AG08395 (cell line): ENCODE results near the gene HSFX3.
"Not testable (repeated sequence)": the region's sequence is repeated elsewhere in the genome, so short reads cannot be mapped to it uniquely, and the experiment has no call there.

ENCODE experiments used
- DNase-seq: peaks from one replicate; pipeline ENCODE4 v3.0.0; 2012; ENCODE audit warnings: mixed read lengths, low spot score

The HSFX3 gene

GRCh38 chrX:149545545-149546543 lies 3.9 kb downstream of the HSFX3 start:
- not testable (repeated sequence) for DNase-seq

GRCh38 chrX:149541521-149542047 lies 8.1 kb downstream of the HSFX3 start:
- no peak for DNase-seq

GRCh38 chrX:149540621-149541520 lies 8.9 kb downstream of the HSFX3 start, which contains the start of gene EOLA1:
EOLA1 (plus strand) TSS chrX:149541012; CDS start chrX:149545631, 4,619 bp downstream.
- peak; percentile 51 for DNase-seq

- peak; percentile 87 for DNase-seq
These were observed 9.5 kb downstream of the HSFX3 start for GRCh38 chrX:149540131-149540620.

- DNase-seq, result peak; percentile 88
These were observed 10.2 kb downstream of the HSFX3 start for GRCh38 chrX:149539283-149540130.

- not testable (repeated sequence) for DNase-seq
These were observed 12.2 kb downstream of the HSFX3 start for GRCh38 chrX:149537474-149537873.

- not testable (repeated sequence) for DNase-seq
These were observed 14.7 kb downstream of the HSFX3 start for GRCh38 chrX:149534926-149535602.

GRCh38 chrX:149533999-149534398 lies 15.7 kb downstream of the HSFX3 start:
- DNase-seq, result not testable (repeated sequence)

GRCh38 chrX:149532868-149533267 lies 16.9 kb downstream of the HSFX3 start:
- not testable (repeated sequence) for DNase-seq

- no peak for DNase-seq
These were observed 18.1 kb downstream of the HSFX3 start for GRCh38 chrX:149531599-149531998.

GRCh38 chrX:149528381-149528780 lies 21.3 kb downstream of the HSFX3 start:
- DNase-seq, result no peak

- peak; percentile 14 for DNase-seq
These were observed 22.0 kb downstream of the HSFX3 start for GRCh38 chrX:149527705-149528104.

GRCh38 chrX:149526318-149527033 lies 23.2 kb downstream of the HSFX3 start:
- DNase-seq, result not testable (repeated sequence)

- not testable (repeated sequence) for DNase-seq
These were observed 23.8 kb downstream of the HSFX3 start for GRCh38 chrX:149525903-149526302.

- DNase-seq, result not testable (repeated sequence)
These were observed 24.3 kb downstream of the HSFX3 start for GRCh38 chrX:149525389-149525788.

GRCh38 chrX:149522916-149523315 lies 26.8 kb downstream of the HSFX3 start:
- no peak for DNase-seq

- no peak for DNase-seq
These were observed 28.3 kb downstream of the HSFX3 start for GRCh38 chrX:149521438-149521837.

GRCh38 chrX:149520636-149521277 lies 29.0 kb downstream of the HSFX3 start:
- not testable (repeated sequence) for DNase-seq

- no peak for DNase-seq
These were observed 31.5 kb downstream of the HSFX3 start for GRCh38 chrX:149518236-149518635.
